Nephron (organoid): ENCODE data around the gene SDHC.

Experiments
- H3K27ac Mint-ChIP-seq, 3 experiments: 2 replicates each; pipeline ENCODE4 v1.8.0; 2020; ENCODE audit warnings: mixed read lengths in 3 of 3, mild to moderate bottlenecking in 2 of 3, moderate library complexity in 1 of 3
- H3K27me3 Mint-ChIP-seq: 2 replicates; pipeline ENCODE4 v1.8.0; 2021; ENCODE audit warnings: low read depth, mild to moderate bottlenecking, moderate library complexity, mixed read lengths
- H3K36me3 Mint-ChIP-seq: 2 replicates; pipeline ENCODE4 v1.8.0; 2020; ENCODE audit warnings: low read depth, mixed read lengths
- H3K4me1 Mint-ChIP-seq: 2 replicates; pipeline ENCODE4 v1.8.0; 2020; ENCODE audit warnings: mixed read lengths
- H3K4me3 Mint-ChIP-seq, 3 experiments: 2 replicates each; pipeline ENCODE4 v1.8.0; 2020; ENCODE audit warnings: mild to moderate bottlenecking in 3 of 3, mixed read lengths in 3 of 3, moderate library complexity in 2 of 3
- H3K9me3 Mint-ChIP-seq: 2 replicates; pipeline ENCODE4 v1.8.0; 2020; ENCODE audit warnings: mixed read lengths
- TF ChIP-seq, protein P1 (sequence below), 3 experiments: fragments of 200-600 bp; sonication (generic); IDR thresholded peaks; one replicate each; pipeline ENCODE4 v1.5.0; 2021; ENCODE audit warnings: antibody characterized with exemption in 3 of 3; ENCODE audit not compliant: unreplicated experiment in 3 of 3

The SDHC gene

GRCh38 chr1:161273402-161273801 lies 40.8 kb upstream of the SDHC start:
- H3K27ac Mint-ChIP-seq, result no peak overlapping the region
- TF ChIP-seq, protein P1, sequence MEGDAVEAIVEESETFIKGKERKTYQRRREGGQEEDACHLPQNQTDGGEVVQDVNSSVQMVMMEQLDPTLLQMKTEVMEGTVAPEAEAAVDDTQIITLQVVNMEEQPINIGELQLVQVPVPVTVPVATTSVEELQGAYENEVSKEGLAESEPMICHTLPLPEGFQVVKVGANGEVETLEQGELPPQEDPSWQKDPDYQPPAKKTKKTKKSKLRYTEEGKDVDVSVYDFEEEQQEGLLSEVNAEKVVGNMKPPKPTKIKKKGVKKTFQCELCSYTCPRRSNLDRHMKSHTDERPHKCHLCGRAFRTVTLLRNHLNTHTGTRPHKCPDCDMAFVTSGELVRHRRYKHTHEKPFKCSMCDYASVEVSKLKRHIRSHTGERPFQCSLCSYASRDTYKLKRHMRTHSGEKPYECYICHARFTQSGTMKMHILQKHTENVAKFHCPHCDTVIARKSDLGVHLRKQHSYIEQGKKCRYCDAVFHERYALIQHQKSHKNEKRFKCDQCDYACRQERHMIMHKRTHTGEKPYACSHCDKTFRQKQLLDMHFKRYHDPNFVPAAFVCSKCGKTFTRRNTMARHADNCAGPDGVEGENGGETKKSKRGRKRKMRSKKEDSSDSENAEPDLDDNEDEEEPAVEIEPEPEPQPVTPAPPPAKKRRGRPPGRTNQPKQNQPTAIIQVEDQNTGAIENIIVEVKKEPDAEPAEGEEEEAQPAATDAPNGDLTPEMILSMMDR (IDR thresholded peaks at IDR 0.05; ENCODE audit: unreplicated experiment in 3 of 3), result no peak
- no peaks in the 10 kb centered on the region for H3K4me1 Mint-ChIP-seq

DNA sequence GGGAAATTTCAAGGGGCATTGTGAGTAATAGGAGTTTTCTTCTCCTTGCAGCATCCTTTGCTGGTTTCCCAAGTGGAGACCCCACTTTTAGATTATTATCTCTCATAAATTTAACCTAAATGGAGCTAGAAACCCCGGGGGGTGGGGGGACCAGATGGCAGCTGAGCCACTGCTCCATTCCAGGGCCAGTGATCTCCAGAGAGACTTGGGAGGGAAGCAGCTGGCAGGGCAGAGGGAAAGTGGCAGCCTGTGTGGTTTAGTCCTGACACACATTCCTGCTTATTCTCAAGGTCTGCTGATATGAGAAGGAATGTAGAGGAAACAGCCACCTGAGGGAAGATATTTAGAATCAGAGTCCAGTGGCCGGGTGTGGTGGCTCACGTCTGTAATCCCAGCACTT lies 39.3 kb upstream of the SDHC start:
- Mint-ChIP-seq H3K27me3 (peaks cover 32% of the 10 kb centered on the region), H3K4me3 (no peak overlapping the region), H3K9me3 (no peaks in the 10 kb centered on the region), H3K4me1 (no peaks in the 10 kb centered on the region), H3K27ac (no peak overlapping the region), H3K36me3 (no peaks in the 10 kb centered on the region)
- TF ChIP-seq, protein P1 (IDR thresholded peaks at IDR 0.05; ENCODE audit: unreplicated experiment in 3 of 3), result no peak

More at GRCh38 chr1:161273402-161273801, 40.8 kb upstream of the SDHC start:
- Mint-ChIP-seq H3K27me3 (peaks cover 26% of the 10 kb centered on the region), H3K4me3 (no peak overlapping the region), H3K9me3 (no peaks in the 10 kb centered on the region), H3K36me3 (no peaks in the 10 kb centered on the region)

DNA sequence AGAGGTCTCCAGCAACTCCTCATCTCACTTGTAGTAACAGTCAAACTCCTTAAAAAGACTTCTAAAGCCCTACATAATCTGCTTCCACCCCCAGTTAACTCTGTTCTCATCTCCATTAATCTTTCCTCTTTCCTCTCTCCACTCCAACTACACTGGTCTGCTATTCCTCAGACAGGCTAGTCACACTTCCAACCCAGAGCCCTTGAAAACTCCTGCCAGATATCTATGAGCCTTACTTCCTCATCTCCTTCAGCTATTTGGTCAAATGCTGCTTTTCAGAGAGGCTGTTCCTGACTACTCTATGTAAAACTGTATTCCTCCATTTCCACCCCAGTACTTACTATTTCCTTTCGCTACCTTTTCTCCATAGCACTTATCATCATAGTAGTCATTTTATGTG lies 31.2 kb upstream of the SDHC start:
- peaks cover 44% of the 10 kb centered on the region for H3K27me3 Mint-ChIP-seq
- TF ChIP-seq, protein P1 (IDR thresholded peaks at IDR 0.05; ENCODE audit: unreplicated experiment in 3 of 3), result no peak
- H3K4me3 Mint-ChIP-seq, result no peak overlapping the region
- no peak overlapping the region for H3K27ac Mint-ChIP-seq
- H3K4me1 Mint-ChIP-seq, result no peaks in the 10 kb centered on the region
- no peaks in the 10 kb centered on the region for H3K9me3 Mint-ChIP-seq
- peaks cover 8% of the 10 kb centered on the region for H3K36me3 Mint-ChIP-seq

- Mint-ChIP-seq H3K9me3 (no peaks in the 10 kb centered on the region), H3K27ac (no peak overlapping the region), H3K4me1 (no peaks in the 10 kb centered on the region), H3K4me3 (no peak overlapping the region), H3K27me3 (peaks cover 33% of the 10 kb centered on the region), H3K36me3 (peaks cover 8% of the 10 kb centered on the region)
- TF ChIP-seq, protein P1 (IDR thresholded peaks at IDR 0.05; ENCODE audit: unreplicated experiment in 3 of 3), result no peak
These were observed 29.1 kb upstream of the SDHC start for GRCh38 chr1:161285113-161285512.

GRCh38 chr1:161285521-161285920 lies 28.7 kb upstream of the SDHC start:
- Mint-ChIP-seq H3K4me3 (no peak overlapping the region), H3K27me3 (peaks cover 30% of the 10 kb centered on the region), H3K4me1 (no peaks in the 10 kb centered on the region), H3K36me3 (peaks cover 8% of the 10 kb centered on the region), H3K9me3 (no peaks in the 10 kb centered on the region), H3K27ac (no peak overlapping the region)
- TF ChIP-seq, protein P1 (IDR thresholded peaks at IDR 0.05; ENCODE audit: unreplicated experiment in 3 of 3), result no peak

DNA sequence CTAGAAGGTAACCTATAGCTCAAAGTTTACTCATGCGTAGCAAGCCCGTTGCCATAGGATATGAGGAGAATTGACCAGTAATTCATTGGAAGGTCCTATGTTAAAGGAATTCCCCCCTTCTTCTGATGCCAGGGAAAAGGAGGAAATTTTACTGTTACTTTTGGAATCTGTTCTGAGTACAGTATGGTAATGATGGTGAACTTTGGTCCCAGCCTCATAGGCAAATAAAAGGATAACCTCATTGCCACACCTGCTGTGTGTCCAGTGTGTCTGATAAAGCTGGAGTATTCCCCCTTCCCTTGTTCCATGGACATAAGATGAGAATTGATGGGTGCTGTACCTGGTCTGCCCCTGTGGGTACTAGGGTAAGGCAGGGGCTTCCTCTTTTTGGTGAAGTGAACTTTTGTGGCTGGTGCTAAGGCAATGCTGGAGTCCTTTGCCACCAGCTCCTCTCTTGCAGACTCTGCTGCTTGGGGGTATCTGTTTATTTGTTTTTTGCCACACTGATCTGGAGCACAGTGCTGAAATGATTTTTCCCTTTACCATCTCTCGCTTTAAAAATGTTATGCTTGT lies 26.6 kb upstream of the SDHC start:
- H3K4me3 Mint-ChIP-seq, result no peak overlapping the region
- no peak overlapping the region for H3K27ac Mint-ChIP-seq
- peaks cover 6% of the 10 kb centered on the region for H3K36me3 Mint-ChIP-seq
- no peaks in the 10 kb centered on the region for H3K4me1 Mint-ChIP-seq
- H3K9me3 Mint-ChIP-seq, result no peaks in the 10 kb centered on the region
- TF ChIP-seq, protein P1 (IDR thresholded peaks at IDR 0.05; ENCODE audit: unreplicated experiment in 3 of 3), result no peak
- peaks cover 26% of the 10 kb centered on the region for H3K27me3 Mint-ChIP-seq
